ENCODE results near the gene CDCA5.

CDCA5 gene

GRCh38 chr11:65107751-65108468 is 24.1 kb upstream of the CDCA5 start:
- no peaks in the 10 kb centered on the region for H3K9me3 ChIP-seq
- in situ Hi-C loops (cut with MboI; ENCODE audit: low sequenced_read_pairs) = loop anchor here (25.0 kb wide), 1 partner anchor 846 kb away; the partner anchor contains the start of gene PLCB3
- H3K27me3 ChIP-seq (ENCODE audit: low read depth) = no peaks in the 10 kb centered on the region
- DNase-seq (ENCODE audit: low spot score in 2 of 2) = no peak
- peaks cover 6% of the 10 kb centered on the region for H3K4me1 ChIP-seq
- H3K4me3 ChIP-seq = no peak overlapping the region
- H3K36me3 ChIP-seq (replicated peaks) = peaks cover 12% of the 10 kb centered on the region

- in situ Hi-C loops (cut with MboI; ENCODE audit: low sequenced_read_pairs) = loop anchor here (25.0 kb wide), 1 partner anchor 845 kb away; the partner anchor contains the start of gene PLCB3
- no peaks in the 10 kb centered on the region for H3K9me3 ChIP-seq
- peaks cover 3% of the 10 kb centered on the region for H3K4me1 ChIP-seq
- H3K27me3 ChIP-seq (ENCODE audit: low read depth) = no peaks in the 10 kb centered on the region
- H3K36me3 ChIP-seq (replicated peaks) = peaks cover 12% of the 10 kb centered on the region
- DNase-seq (ENCODE audit: low spot score in 2 of 2) = no peak
- no peak overlapping the region for H3K4me3 ChIP-seq
These were observed 23.2 kb upstream of the CDCA5 start for GRCh38 chr11:65107078-65107477.

- no peaks in the 10 kb centered on the region for H3K4me1 ChIP-seq
- peaks cover 5% of the 10 kb centered on the region for H3K36me3 ChIP-seq (replicated peaks)
- no peak overlapping the region for H3K4me3 ChIP-seq
- in situ Hi-C loops (cut with MboI; ENCODE audit: low sequenced_read_pairs) = loop anchor here (25.0 kb wide), 1 partner anchor 842 kb away; the partner anchor contains the start of gene PLCB3
- no peaks in the 10 kb centered on the region for H3K9me3 ChIP-seq
- DNase-seq (ENCODE audit: low spot score in 2 of 2) = no peak
- H3K27me3 ChIP-seq (ENCODE audit: low read depth) = no peaks in the 10 kb centered on the region
These were observed 20.8 kb upstream of the CDCA5 start for GRCh38 chr11:65104628-65105027.

GRCh38 chr11:65103476-65103875 is 19.6 kb upstream of the CDCA5 start:
- Histone ChIP-seq H3K27me3 (ENCODE audit: low read depth) (no peaks in the 10 kb centered on the region), H3K9me3 (no peaks in the 10 kb centered on the region), H3K4me3 (no peak overlapping the region), H3K4me1 (no peaks in the 10 kb centered on the region), H3K36me3 (replicated peaks) (no peaks in the 10 kb centered on the region; the same call in none of the 2 replicates)
- in situ Hi-C loops (cut with MboI; ENCODE audit: low sequenced_read_pairs) = loop anchor here (25.0 kb wide), 1 partner anchor 841 kb away; the partner anchor contains the start of gene PLCB3
- DNase-seq (ENCODE audit: low spot score in 2 of 2) = no peak

GRCh38 chr11:65102142-65103095 is 18.6 kb upstream of the CDCA5 start:
- no peaks in the 10 kb centered on the region; the same call in 1 of the 2 replicates for H3K36me3 ChIP-seq (replicated peaks)
- in situ Hi-C loops (cut with MboI; ENCODE audit: low sequenced_read_pairs) = loop anchor here (25.0 kb wide), 1 partner anchor 840 kb away; the partner anchor contains the start of gene PLCB3
- no peaks in the 10 kb centered on the region for H3K4me1 ChIP-seq
- no peak for DNase-seq (ENCODE audit: low spot score in 2 of 2)
- no peak overlapping the region for H3K4me3 ChIP-seq
- H3K9me3 ChIP-seq = no peaks in the 10 kb centered on the region
- no peaks in the 10 kb centered on the region for H3K27me3 ChIP-seq (ENCODE audit: low read depth)

GRCh38 chr11:65100674-65101350 is 17.0 kb upstream of the CDCA5 start:
- Histone ChIP-seq H3K4me3 (no peak overlapping the region), H3K36me3 (replicated peaks) (no peaks in the 10 kb centered on the region; the same call in 1 of the 2 replicates), H3K9me3 (no peaks in the 10 kb centered on the region), H3K27me3 (ENCODE audit: low read depth) (no peaks in the 10 kb centered on the region), H3K4me1 (peaks cover under 1% of the 10 kb centered on the region; the same call in 1 of the 2 replicates)
- no peak for DNase-seq (ENCODE audit: low spot score in 2 of 2)
- in situ Hi-C loops (cut with MboI; ENCODE audit: low sequenced_read_pairs) = loop anchor here (25.0 kb wide), 1 partner anchor 839 kb away; the partner anchor contains the start of gene PLCB3

- peak overlapping the region; percentile 91 for H3K4me3 ChIP-seq
- no peak for DNase-seq (ENCODE audit: low spot score in 2 of 2)
- no peaks in the 10 kb centered on the region for H3K27me3 ChIP-seq (ENCODE audit: low read depth)
- H3K4me1 ChIP-seq = peaks cover 3% of the 10 kb centered on the region; the same call in 1 of the 2 replicates
- no peaks in the 10 kb centered on the region for H3K9me3 ChIP-seq
- no peaks in the 10 kb centered on the region for H3K36me3 ChIP-seq (replicated peaks)
- in situ Hi-C loops (cut with MboI; ENCODE audit: low sequenced_read_pairs) = no loop called here
These were observed 13.1 kb upstream of the CDCA5 start for GRCh38 chr11:65096926-65097325.

- peak; percentile 84 to 91 for DNase-seq (ENCODE audit: low spot score in 2 of 2)
- Histone ChIP-seq H3K4me1 (peaks cover 3% of the 10 kb centered on the region; the same call in 1 of the 2 replicates), H3K27me3 (ENCODE audit: low read depth) (no peaks in the 10 kb centered on the region), H3K36me3 (replicated peaks) (no peaks in the 10 kb centered on the region), H3K4me3 (peak within 1 kb of the TSS; percentile 91), H3K9me3 (no peaks in the 10 kb centered on the region)
- in situ Hi-C loops (cut with MboI; ENCODE audit: low sequenced_read_pairs) = no loop called here
These were observed 12.3 kb upstream of the CDCA5 start, which contains the start of gene VPS51 for GRCh38 chr11:65095974-65096806. VPS51 (plus strand) TSS chr11:65096214; CDS start chr11:65096251, 37 bp downstream.

- DNase-seq (ENCODE audit: low spot score in 2 of 2) = no peak
- no peaks in the 10 kb centered on the region for H3K27me3 ChIP-seq (ENCODE audit: low read depth)
- H3K4me1 ChIP-seq = peaks cover 3% of the 10 kb centered on the region; the same call in 1 of the 2 replicates
- no peaks in the 10 kb centered on the region for H3K36me3 ChIP-seq (replicated peaks)
- peak overlapping the region; percentile 91 for H3K4me3 ChIP-seq
- H3K9me3 ChIP-seq = no peaks in the 10 kb centered on the region
- in situ Hi-C loops (cut with MboI; ENCODE audit: low sequenced_read_pairs) = no loop called here
These were observed 11.6 kb upstream of the CDCA5 start for GRCh38 chr11:65095427-65095826.

GRCh38 chr11:65090628-65091027 is 6.8 kb upstream of the CDCA5 start:
- in situ Hi-C loops (cut with MboI; ENCODE audit: low sequenced_read_pairs) = no loop called here
- peaks cover 19% of the 10 kb centered on the region for H3K36me3 ChIP-seq (replicated peaks)
- peaks cover under 1% of the 10 kb centered on the region; the same call in 1 of the 2 replicates for H3K4me1 ChIP-seq
- DNase-seq (ENCODE audit: low spot score in 2 of 2) = no peak
- no peaks in the 10 kb centered on the region for H3K9me3 ChIP-seq
- H3K27me3 ChIP-seq (ENCODE audit: low read depth) = no peaks in the 10 kb centered on the region
- no peak overlapping the region for H3K4me3 ChIP-seq

GRCh38 chr11:65089621-65090020 is 5.8 kb upstream of the CDCA5 start:
- in situ Hi-C loops (cut with MboI; ENCODE audit: low sequenced_read_pairs) = no loop called here
- H3K9me3 ChIP-seq = no peaks in the 10 kb centered on the region
- no peak for DNase-seq (ENCODE audit: low spot score in 2 of 2)
- no peak overlapping the region for H3K4me3 ChIP-seq
- peaks cover 19% of the 10 kb centered on the region for H3K36me3 ChIP-seq (replicated peaks)
- no peaks in the 10 kb centered on the region for H3K27me3 ChIP-seq (ENCODE audit: low read depth)
- no peaks in the 10 kb centered on the region for H3K4me1 ChIP-seq

GRCh38 chr11:65087827-65088226 is 4.0 kb upstream of the CDCA5 start:
- H3K9me3 ChIP-seq = no peaks in the 10 kb centered on the region
- no peak for DNase-seq (ENCODE audit: low spot score in 2 of 2)
- no peaks in the 10 kb centered on the region for H3K27me3 ChIP-seq (ENCODE audit: low read depth)
- no peak overlapping the region for H3K4me3 ChIP-seq
- peaks cover 2% of the 10 kb centered on the region; the same call in 1 of the 2 replicates for H3K4me1 ChIP-seq
- H3K36me3 ChIP-seq (replicated peaks) = peaks cover 26% of the 10 kb centered on the region
- in situ Hi-C loops (cut with MboI; ENCODE audit: low sequenced_read_pairs) = no loop called here

Data from HAP-1 (cell line).